ENCODE measurements around the gene MLLT6.

The MLLT6 gene

GRCh38 chr17:38728290-38728831, 23.3 kb downstream of the MLLT6 start:
- DNase-seq (ENCODE audit: low read depth), result no peak

- no peak for DNase-seq (ENCODE audit: low read depth)
Observed at GRCh38 chr17:38729368-38729885, 24.4 kb downstream of the MLLT6 start.

GRCh38 chr17:38729886-38730525, 24.9 kb downstream of the MLLT6 start, which contains the start of gene CISD3:
TSS of gene CISD3 (plus strand) at chr17:38730341. CDS start at chr17:38730359, 18 bp downstream.
- DNase-seq (ENCODE audit: low read depth), result peak; percentile 72

- DNase-seq (ENCODE audit: low read depth), result no peak
Observed at GRCh38 chr17:38730526-38731379, 25.7 kb downstream of the MLLT6 start.

- no peak for DNase-seq (ENCODE audit: low read depth)
Observed at GRCh38 chr17:38731526-38732294, 26.6 kb downstream of the MLLT6 start.

GRCh38 chr17:38732376-38733281, 27.6 kb downstream of the MLLT6 start:
- DNase-seq (ENCODE audit: low read depth), result no peak

- DNase-seq (ENCODE audit: low read depth), result no peak
Observed at GRCh38 chr17:38733282-38733981, 28.4 kb downstream of the MLLT6 start.

GRCh38 chr17:38733982-38734973, 29.2 kb downstream of the MLLT6 start:
- DNase-seq (ENCODE audit: low read depth), result no peak

- no peak for DNase-seq (ENCODE audit: low read depth)
Observed at GRCh38 chr17:38735161-38735997, 30.3 kb downstream of the MLLT6 start.

GRCh38 chr17:38738007-38738662, 33.1 kb downstream of the MLLT6 start:
- no peak for DNase-seq (ENCODE audit: low read depth)

- DNase-seq (ENCODE audit: low read depth), result no peak
Observed at GRCh38 chr17:38738686-38739085, 33.6 kb downstream of the MLLT6 start.

GRCh38 chr17:38739305-38739704, 34.2 kb downstream of the MLLT6 start:
- no peak for DNase-seq (ENCODE audit: low read depth)

GRCh38 chr17:38740044-38740443, 35.0 kb downstream of the MLLT6 start:
- DNase-seq (ENCODE audit: low read depth), result no peak

GRCh38 chr17:38740806-38741205, 35.7 kb downstream of the MLLT6 start:
- no peak for DNase-seq (ENCODE audit: low read depth)

- DNase-seq (ENCODE audit: low read depth), result no peak
Observed at GRCh38 chr17:38741461-38741860, 36.4 kb downstream of the MLLT6 start.

- DNase-seq (ENCODE audit: low read depth), result no peak
Observed at GRCh38 chr17:38741921-38742410, 36.9 kb downstream of the MLLT6 start.
